SK-N-SH treated with all-trans-retinoic acid at 6 μM for 48 hours (cell line): Measurements from ENCODE around the gene SLC22A17.

Experiments used
- ARNTL ChIP-seq: fragments of 450-650 bp; formaldehyde crosslinking; IDR thresholded peaks from 2 replicates; pipeline ENCODE4 v1.5.0; 2020; ENCODE audit warnings: low read depth, mild to moderate bottlenecking, moderate library complexity, borderline replicate concordance
- GLIS3 ChIP-seq: fragments of 250-450 bp; sonication (Bioruptor Pico); IDR thresholded peaks from 2 replicates; pipeline ENCODE4 v1.5.0; 2020; ENCODE audit warnings: mild to moderate bottlenecking, moderate library complexity
- OSR1 ChIP-seq: fragments of 250-450 bp; sonication (Bioruptor Pico); IDR thresholded peaks from 2 replicates; pipeline ENCODE4 v1.8.0; 2022; ENCODE audit warnings: moderate library complexity, mild to moderate bottlenecking, inconsistent platforms
- PATZ1 ChIP-seq: fragments of 250-450 bp; sonication (Bioruptor Pico); IDR thresholded peaks from 2 replicates; pipeline ENCODE4 v1.8.0; 2020; ENCODE audit warnings: mild to moderate bottlenecking, moderate library complexity, borderline replicate concordance
- POU6F1 ChIP-seq: fragments of 250-450 bp; sonication (Bioruptor Pico); IDR thresholded peaks from 2 replicates; pipeline ENCODE4 v1.8.0; 2021; ENCODE audit warnings: low read depth, mild to moderate bottlenecking, moderate library complexity, borderline replicate concordance
- PPARA ChIP-seq: fragments of 250-450 bp; sonication (Bioruptor Pico); IDR thresholded peaks from 2 replicates; pipeline ENCODE4 v1.5.0; 2020; ENCODE audit warnings: mild to moderate bottlenecking, borderline replicate concordance
- RARB ChIP-seq: fragments of 250-450 bp; sonication (Bioruptor Pico); IDR thresholded peaks from 2 replicates; pipeline ENCODE4 v1.8.0; 2021; ENCODE audit warnings: mild to moderate bottlenecking, moderate library complexity
- TCF4 ChIP-seq: fragments of 250-450 bp; sonication (Bioruptor Pico); IDR thresholded peaks from 2 replicates; pipeline ENCODE4 v1.8.0; 2021; ENCODE audit warnings: mild to moderate bottlenecking, moderate library complexity, borderline replicate concordance
- ZC3H10 ChIP-seq: fragments of 250-450 bp; sonication (Bioruptor Pico); IDR thresholded peaks from 2 replicates; pipeline ENCODE4 v1.5.1; 2021; ENCODE audit warnings: mild to moderate bottlenecking, moderate library complexity
- ZFP30 ChIP-seq: fragments of 450-650 bp; formaldehyde crosslinking; IDR thresholded peaks from 2 replicates; pipeline ENCODE4 v1.5.0; 2022; ENCODE audit warnings: mild to moderate bottlenecking, moderate library complexity
- ZNF70 ChIP-seq: fragments of 450-650 bp; formaldehyde crosslinking; IDR thresholded peaks from 2 replicates; pipeline ENCODE4 v1.5.0; 2020; ENCODE audit warnings: mild to moderate bottlenecking, moderate library complexity
- TF ChIP-seq, protein P1 (sequence below): fragments of 250-450 bp; sonication (Bioruptor Pico); IDR thresholded peaks from 2 replicates; pipeline ENCODE4 v1.5.1; 2021; ENCODE audit warnings: mild to moderate bottlenecking, moderate library complexity

- TF ChIP-seq ZFP30 (CRISPR knock-in tag) (no peak), ARNTL (no peak), PPARA (CRISPR knock-in tag) (no peak), PATZ1 (CRISPR knock-in tag) (no peak), OSR1 (CRISPR knock-in tag) (no peak), RARB (CRISPR knock-in tag) (no peak), TCF4 (CRISPR knock-in tag) (no peak), GLIS3 (CRISPR knock-in tag) (no peak), POU6F1 (CRISPR knock-in tag) (no peak), ZNF70 (no peak), ZC3H10 (no peak)
- TF ChIP-seq, protein P1, sequence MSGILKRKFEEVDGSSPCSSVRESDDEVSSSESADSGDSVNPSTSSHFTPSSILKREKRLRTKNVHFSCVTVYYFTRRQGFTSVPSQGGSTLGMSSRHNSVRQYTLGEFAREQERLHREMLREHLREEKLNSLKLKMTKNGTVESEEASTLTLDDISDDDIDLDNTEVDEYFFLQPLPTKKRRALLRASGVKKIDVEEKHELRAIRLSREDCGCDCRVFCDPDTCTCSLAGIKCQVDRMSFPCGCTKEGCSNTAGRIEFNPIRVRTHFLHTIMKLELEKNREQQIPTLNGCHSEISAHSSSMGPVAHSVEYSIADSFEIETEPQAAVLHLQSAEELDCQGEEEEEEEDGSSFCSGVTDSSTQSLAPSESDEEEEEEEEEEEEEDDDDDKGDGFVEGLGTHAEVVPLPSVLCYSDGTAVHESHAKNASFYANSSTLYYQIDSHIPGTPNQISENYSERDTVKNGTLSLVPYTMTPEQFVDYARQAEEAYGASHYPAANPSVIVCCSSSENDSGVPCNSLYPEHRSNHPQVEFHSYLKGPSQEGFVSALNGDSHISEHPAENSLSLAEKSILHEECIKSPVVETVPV (CRISPR knock-in tag) = no peak
Observed at GRCh38 chr14:23324993-23325392, 27.7 kb downstream of the SLC22A17 start.
